ENCODE measurements around the gene PDCD7.

Gene PDCD7

DNA sequence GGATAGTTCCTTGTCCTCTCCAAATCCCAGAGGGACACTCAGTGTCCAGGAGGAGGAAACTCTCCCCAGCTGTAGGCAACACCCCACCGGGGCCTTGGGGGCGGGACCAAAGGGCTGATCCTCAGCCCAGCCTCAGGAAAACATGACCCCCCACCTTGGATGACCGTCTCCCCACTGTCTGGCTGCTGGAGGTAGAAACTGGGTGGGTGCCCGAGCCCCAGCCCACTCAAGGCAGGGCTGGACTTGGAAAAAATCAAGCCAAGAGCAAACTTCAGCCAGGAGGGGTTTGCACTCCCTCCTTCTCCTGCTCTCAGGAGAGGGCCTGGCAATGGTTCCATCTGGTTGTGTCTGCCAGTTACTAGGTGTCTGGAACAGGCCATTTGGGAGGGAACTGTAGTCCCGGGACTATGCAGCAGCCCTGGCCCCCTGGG lies 62.2 kb downstream of the PDCD7 start:
- no peak for DNase-seq

DNA sequence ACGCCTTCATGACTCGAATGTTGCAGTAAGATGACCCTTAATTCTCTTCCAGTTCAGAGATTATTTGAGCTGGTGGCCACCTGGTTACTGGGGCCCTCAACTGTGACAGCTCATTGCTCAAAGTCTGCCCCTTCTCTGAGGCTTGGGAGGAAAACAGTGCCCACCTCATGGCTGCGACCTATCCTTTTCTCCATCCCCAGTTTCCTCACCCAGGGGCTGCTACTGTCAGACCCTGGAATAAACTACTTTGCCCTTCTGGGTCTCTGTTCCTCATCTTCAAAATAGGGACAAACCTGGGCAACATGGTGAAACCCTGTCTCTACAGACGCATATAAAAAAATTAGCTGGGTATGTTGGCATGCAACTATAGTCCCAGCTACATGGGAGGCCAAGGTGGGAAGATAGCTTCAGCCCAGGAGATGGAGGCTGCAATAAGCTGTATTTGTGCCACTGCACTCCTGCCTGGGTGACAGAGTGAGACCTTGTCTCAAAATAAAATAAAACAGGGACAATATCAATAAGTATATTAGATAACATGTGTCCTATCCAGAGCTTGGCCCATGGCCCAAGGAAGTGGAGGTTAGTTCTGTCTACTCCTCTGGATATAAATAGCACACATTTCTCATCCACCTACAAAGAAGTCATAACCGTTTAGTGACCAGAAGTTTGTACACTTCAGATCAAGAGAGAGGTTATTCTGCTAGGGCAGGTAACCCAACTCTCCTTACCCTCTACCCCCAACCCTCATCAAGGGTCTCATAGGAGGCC lies 63.6 kb downstream of the PDCD7 start:
- DNase-seq: no peak

DNA sequence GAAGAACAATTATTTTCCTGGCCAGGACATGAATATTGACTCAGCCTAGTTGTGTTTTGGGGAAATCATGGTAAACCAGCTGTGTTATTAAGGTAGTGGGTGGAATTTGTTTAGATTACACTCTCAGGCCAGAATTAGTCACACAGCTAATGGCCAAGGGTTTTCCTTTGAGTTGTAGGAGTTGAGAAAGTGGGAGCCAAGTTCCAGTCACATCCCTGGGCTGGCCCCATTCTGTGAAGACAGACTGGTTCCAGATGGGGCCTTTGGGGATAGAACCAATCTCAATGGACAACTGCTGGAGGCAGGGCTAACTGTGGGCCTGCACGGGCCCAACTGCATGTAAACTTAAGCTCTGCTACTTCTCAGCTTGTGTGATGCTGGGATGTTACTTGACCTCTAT lies 64.4 kb downstream of the PDCD7 start:
- DNase-seq: no peak

DNA sequence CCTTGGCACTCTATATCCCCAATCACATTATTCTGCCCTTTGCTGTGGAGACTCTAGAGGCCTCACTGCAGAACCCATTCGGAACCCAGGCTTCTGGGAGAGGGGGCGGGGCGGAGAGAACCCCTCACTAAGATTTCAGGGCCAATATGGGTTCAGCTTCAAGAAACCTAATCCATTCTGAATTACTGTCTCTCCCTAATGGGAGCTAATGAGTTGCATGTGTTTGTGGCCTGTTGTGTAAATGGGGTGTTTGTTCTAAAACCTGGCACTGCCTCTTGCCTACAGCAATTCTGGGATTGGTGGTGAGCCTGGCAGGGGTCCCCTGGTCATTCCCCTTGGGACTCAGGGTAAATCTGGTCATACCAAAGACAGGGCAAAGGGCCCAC lies 65.2 kb downstream of the PDCD7 start:
- DNase-seq: no peak

DNA sequence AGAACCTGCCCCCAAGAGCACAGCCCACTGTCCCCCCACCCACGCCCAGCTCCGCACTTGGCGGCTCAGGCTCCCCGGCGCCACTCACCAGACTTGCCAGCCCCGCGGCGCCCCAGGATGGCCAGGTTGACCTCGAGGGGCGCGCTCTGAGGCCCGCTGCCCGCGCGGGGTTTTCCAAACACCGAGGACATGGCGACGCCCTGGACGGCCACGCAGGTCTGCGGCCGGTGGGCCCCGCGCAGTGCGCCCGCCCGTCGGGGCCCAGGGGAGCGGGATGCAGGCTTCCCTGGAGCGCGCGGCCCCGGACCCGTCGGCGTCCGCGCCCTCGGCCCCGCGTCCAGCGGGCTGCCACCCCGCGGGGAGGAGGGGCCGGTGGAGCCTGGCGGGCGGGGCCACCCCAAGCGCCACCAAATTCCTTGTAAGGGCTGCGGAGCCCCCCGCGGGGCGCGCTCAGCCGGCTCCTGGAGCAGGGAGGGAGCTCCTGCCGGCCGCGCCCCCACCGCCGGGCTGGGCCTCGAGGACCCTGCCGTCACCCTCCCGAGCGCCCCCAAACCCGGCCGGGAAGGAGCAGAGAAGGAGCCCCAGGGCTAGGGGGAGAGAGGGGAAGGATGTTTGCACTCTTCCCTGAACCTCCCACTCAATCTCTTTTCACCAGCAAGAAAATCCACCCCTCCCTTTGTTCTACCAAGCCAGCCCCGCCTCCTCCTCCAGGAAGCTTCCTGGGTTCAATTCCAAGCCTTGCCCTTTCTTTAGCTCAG lies 65.8 kb downstream of the PDCD7 start, which contains the start of gene RASL12:
TSS of gene RASL12 (minus strand) at position 347 of the 758 bp plus-strand sequence. CDS start at position 191, 156 bp downstream.
- DNase-seq: no peak

Data from stimulated activated CD8-positive, alpha-beta memory T cell treated with anti-CD3 and anti-CD28 coated beads, Interleukin-4, amount 100 ng/mL, for 48 hours (primary cell).